M059J (cell line): ENCODE data around the gene ABCC3. TPM values are rescaled to one million over a fixed set of nuclear protein-coding genes. Genes with fewer than 3 reads are reported as not detected.
A peak's percentile ranks its signal among the peaks of the same experiment; 100 is the strongest.

Source experiments
- DNase-seq: peaks from one replicate; pipeline ENCODE4 v3.0.0-alpha.2; 2012; ENCODE audit warnings: low read depth
- total RNA-seq: library from RNA; depleted of rRNA; stranded (reverse); fragments of >200 nt; shearing (Covaris generic); gene quantifications from 2 replicates; pipeline ENCODE4 v1.2.3, GENCODE V29; 2014

Gene ABCC3
- total RNA-seq, 1 experiment from 2014 or later: 9.3 TPM

GRCh38 chr17:50684612-50685333 is 50.1 kb downstream of the ABCC3 start:
- DNase-seq: peak; percentile 38

GRCh38 chr17:50685334-50685665 is 50.6 kb downstream of the ABCC3 start:
- DNase-seq: no peak

- DNase-seq: no peak
These were observed 51.2 kb downstream of the ABCC3 start for GRCh38 chr17:50685691-50686493.

GRCh38 chr17:50686494-50687199 is 52.0 kb downstream of the ABCC3 start:
- DNase-seq: peak; percentile 92

GRCh38 chr17:50687200-50688066 is 52.8 kb downstream of the ABCC3 start:
- DNase-seq: no peak

GRCh38 chr17:50688245-50688644 is 53.6 kb downstream of the ABCC3 start:
- no peak for DNase-seq

GRCh38 chr17:50689251-50689650 is 54.6 kb downstream of the ABCC3 start:
- DNase-seq: peak; percentile 84

GRCh38 chr17:50689956-50690886 is 55.5 kb downstream of the ABCC3 start:
- peak; percentile 49 for DNase-seq

GRCh38 chr17:50690887-50691549 is 56.3 kb downstream of the ABCC3 start:
- DNase-seq: no peak

- no peak for DNase-seq
These were observed 57.1 kb downstream of the ABCC3 start for GRCh38 chr17:50691550-50692447.

- DNase-seq: no peak
These were observed 57.9 kb downstream of the ABCC3 start for GRCh38 chr17:50692448-50693035.

- no peak for DNase-seq
These were observed 58.5 kb downstream of the ABCC3 start for GRCh38 chr17:50693036-50693682.

- no peak for DNase-seq
These were observed 61.7 kb downstream of the ABCC3 start for GRCh38 chr17:50696365-50696879.

GRCh38 chr17:50697062-50697461 is 62.4 kb downstream of the ABCC3 start:
- DNase-seq: no peak

- no peak for DNase-seq
These were observed 63.1 kb downstream of the ABCC3 start for GRCh38 chr17:50697663-50698272.

GRCh38 chr17:50699410-50699809 is 64.7 kb downstream of the ABCC3 start:
- no peak for DNase-seq

GRCh38 chr17:50703162-50703561 is 68.5 kb downstream of the ABCC3 start:
- DNase-seq: no peak
